Heart left ventricle (tissue), 13 donors: Measurements from ENCODE around the gene SOX8.

Source experiments
- POLR2A ChIP-seq, 2 donors: fragments of 450-650 bp; IDR thresholded peaks; one replicate each; pipeline ENCODE4 v1.6.1; 2017; ENCODE audit warnings: antibody characterized with exemption in 2 of 2, mild to moderate bottlenecking in 2 of 2, moderate library complexity in 2 of 2
- TF ChIP-seq, protein P1 (sequence below), 12 donors: fragments of 200-600 bp; sonication (generic) in 4 of 12; IDR thresholded peaks; one replicate each; pipeline versions ENCODE4 v1.5.0 to v1.8.0; 2018 to 2022; ENCODE audit warnings: antibody characterized with exemption in 12 of 12, mild to moderate bottlenecking in 5 of 12
- donor health status: ischemic (EF 13 %, LVEDD 7.1; RV severe dilation, severe dysfunction).
- donor health status: DM: no; HTN: yes; CAD: no.
- donor health status: DM: no; HTN: no; CAD: no.
- donor health status: ischemic (EF 25% LVEDD 6.9; RV normal size, moderate dysfunction).
- donor health status: ischemic (EF 25% LVEDD 5.7; RV mildly dilated, moderate dysfunction).
- donor health status: ischemic (EF 35%, LVEDD 5.7; RV mildly dilated, moderate dysfunction).
- donor health status: nonischemic (EF 11% LVEDD 7.7; RV severe dilation, severe dysfunction).
- donor health status: DM: yes; HTN: yes; CAD: no.
- donor health status: PGD.
- donor health status: ischemic (EF 29% LVEDD 5.4; RV normal size, mild dysfunction).
- donor health status: nonischemic (EF 23%, LVEDD 6.1; RV moderate dilation, normal function).

GRCh38 chr16:1002399-1003166, 21.0 kb downstream of the SOX8 start:
- TF ChIP-seq, protein P1, sequence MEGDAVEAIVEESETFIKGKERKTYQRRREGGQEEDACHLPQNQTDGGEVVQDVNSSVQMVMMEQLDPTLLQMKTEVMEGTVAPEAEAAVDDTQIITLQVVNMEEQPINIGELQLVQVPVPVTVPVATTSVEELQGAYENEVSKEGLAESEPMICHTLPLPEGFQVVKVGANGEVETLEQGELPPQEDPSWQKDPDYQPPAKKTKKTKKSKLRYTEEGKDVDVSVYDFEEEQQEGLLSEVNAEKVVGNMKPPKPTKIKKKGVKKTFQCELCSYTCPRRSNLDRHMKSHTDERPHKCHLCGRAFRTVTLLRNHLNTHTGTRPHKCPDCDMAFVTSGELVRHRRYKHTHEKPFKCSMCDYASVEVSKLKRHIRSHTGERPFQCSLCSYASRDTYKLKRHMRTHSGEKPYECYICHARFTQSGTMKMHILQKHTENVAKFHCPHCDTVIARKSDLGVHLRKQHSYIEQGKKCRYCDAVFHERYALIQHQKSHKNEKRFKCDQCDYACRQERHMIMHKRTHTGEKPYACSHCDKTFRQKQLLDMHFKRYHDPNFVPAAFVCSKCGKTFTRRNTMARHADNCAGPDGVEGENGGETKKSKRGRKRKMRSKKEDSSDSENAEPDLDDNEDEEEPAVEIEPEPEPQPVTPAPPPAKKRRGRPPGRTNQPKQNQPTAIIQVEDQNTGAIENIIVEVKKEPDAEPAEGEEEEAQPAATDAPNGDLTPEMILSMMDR (IDR thresholded peaks at IDR 0.05), result no peak
- no peak for TF ChIP-seq POLR2A (IDR thresholded peaks at IDR 0.05)
